GM23338 (cell line): ENCODE measurements around the gene UBP1.

Source experiments
- EZH2phosphoT487 ChIP-seq: fragments of 200-600 bp; sonication (generic); IDR thresholded peaks from one replicate; pipeline ENCODE4 v1.8.1; 2018; ENCODE audit warnings: antibody characterized with exemption; ENCODE audit not compliant: unreplicated experiment
- POLR2AphosphoS5 ChIP-seq: IDR thresholded peaks from 2 replicates; pipeline ENCODE4 v1.6.1; 2016; ENCODE audit warnings: antibody characterized with exemption, low read depth
- TF ChIP-seq, protein P1 (sequence below), 2 experiments: fragments of 200-600 bp in 1 of 2; sonication (generic) in 1 of 2; conservative IDR thresholded peaks; 2 replicates each; pipeline versions ENCODE4 v1.5.1 to v1.6.1; 2016 to 2017; ENCODE audit warnings: antibody characterized with exemption in 2 of 2, low read depth in 2 of 2, mild to moderate bottlenecking in 2 of 2, moderate library complexity in 1 of 2

DNA sequence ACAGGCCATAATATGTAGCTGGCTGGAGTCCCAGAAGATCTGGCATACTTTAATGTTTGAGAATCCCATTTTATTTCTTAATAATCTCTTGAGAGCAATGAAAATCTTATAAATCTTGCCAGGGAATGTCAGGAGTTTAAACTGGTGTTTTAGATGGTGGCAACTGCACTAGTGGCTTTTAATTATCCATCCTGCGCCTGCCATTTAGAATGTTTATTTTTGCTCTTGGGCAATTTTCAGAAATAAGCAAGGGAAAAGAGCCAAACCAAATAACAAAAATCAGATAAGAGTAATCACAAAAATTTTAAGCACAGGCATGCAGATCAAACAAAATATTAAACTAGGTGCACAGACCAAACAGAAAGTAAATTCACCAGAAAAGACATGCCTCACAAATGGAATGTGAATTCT is 41.9 kb upstream of the UBP1 start:
- no peak for TF ChIP-seq EZH2phosphoT487
- no peak for TF ChIP-seq POLR2AphosphoS5
- TF ChIP-seq, protein P1, sequence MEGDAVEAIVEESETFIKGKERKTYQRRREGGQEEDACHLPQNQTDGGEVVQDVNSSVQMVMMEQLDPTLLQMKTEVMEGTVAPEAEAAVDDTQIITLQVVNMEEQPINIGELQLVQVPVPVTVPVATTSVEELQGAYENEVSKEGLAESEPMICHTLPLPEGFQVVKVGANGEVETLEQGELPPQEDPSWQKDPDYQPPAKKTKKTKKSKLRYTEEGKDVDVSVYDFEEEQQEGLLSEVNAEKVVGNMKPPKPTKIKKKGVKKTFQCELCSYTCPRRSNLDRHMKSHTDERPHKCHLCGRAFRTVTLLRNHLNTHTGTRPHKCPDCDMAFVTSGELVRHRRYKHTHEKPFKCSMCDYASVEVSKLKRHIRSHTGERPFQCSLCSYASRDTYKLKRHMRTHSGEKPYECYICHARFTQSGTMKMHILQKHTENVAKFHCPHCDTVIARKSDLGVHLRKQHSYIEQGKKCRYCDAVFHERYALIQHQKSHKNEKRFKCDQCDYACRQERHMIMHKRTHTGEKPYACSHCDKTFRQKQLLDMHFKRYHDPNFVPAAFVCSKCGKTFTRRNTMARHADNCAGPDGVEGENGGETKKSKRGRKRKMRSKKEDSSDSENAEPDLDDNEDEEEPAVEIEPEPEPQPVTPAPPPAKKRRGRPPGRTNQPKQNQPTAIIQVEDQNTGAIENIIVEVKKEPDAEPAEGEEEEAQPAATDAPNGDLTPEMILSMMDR (conservative IDR thresholded peaks at IDR 0.05; ENCODE audit: low read depth in 2 of 2): no peak
